K562 (cell line): ENCODE data around the gene AMH. TPM values are rescaled to one million over a fixed set of nuclear protein-coding genes. Genes with fewer than 3 reads are reported as not detected.

Source experiments
- BCOR ChIP-seq: fragments of 450-650 bp; IDR thresholded peaks from 2 replicates; pipeline ENCODE4 v1.6.1; 2016
- BRD4 ChIP-seq: fragments of 200-600 bp; sonication (generic); IDR thresholded peaks from 2 replicates; pipeline ENCODE4 v1.6.1; 2017; ENCODE audit warnings: inconsistent platforms
- CTBP1 ChIP-seq: fragments of 450-650 bp; IDR thresholded peaks from 2 replicates; pipeline ENCODE4 v1.6.1; 2016; ENCODE audit warnings: borderline replicate concordance
- DPF2 ChIP-seq: fragments of 450-650 bp; IDR thresholded peaks from 2 replicates; pipeline ENCODE4 v1.6.1; 2016
- ETV1 ChIP-seq: fragments of 450-650 bp; conservative IDR thresholded peaks from 2 replicates; pipeline ENCODE4 v1.6.1; 2016; ENCODE audit warnings: missing genetic modification characterization, control low read depth, low read depth, missing compliant biosample characterization
- L3MBTL2 ChIP-seq: fragments of 450-650 bp; IDR thresholded peaks from 2 replicates; pipeline ENCODE4 v1.6.1; 2016; ENCODE audit warnings: mild to moderate bottlenecking, moderate library complexity
- MAZ ChIP-seq, 2 experiments: fragments of 450-650 bp in 1 of 2; sonication (generic) in 1 of 2; formaldehyde crosslinking; IDR thresholded peaks in 1 of 2; conservative IDR thresholded peaks in 1 of 2; 2 replicates each; pipeline versions ENCODE4 v1.4.0 to v1.5.0; 2020; ENCODE audit warnings: mild to moderate bottlenecking in 1 of 2, missing genetic modification reagents in 1 of 2
- RBBP5 ChIP-seq: fragments of 200-600 bp; sonication (generic); IDR thresholded peaks from 2 replicates; pipeline ENCODE4 v1.6.1; 2012; ENCODE audit warnings: borderline replicate concordance, mild to moderate bottlenecking, low read length, control low read depth, inconsistent platforms; ENCODE audit not compliant: insufficient read depth, poor library complexity, severe bottlenecking
- ZBTB7A ChIP-seq: IDR thresholded peaks from 2 replicates; pipeline ENCODE4 v1.6.1; 2011; ENCODE audit warnings: low read depth, mild to moderate bottlenecking, low read length, moderate library complexity, borderline replicate concordance; ENCODE audit not compliant: control insufficient read depth
- polyA plus RNA-seq, 8 experiments: library from polyadenylated mRNA; depleted of rRNA in 4 of 8; stranded (reverse) in 5 of 8; unstranded in 3 of 8; fragments of >200 nt; fragmentation: Nextera tagmentation in 2 of 8; fragmentation: Illumina TruSeq in 1 of 8; extraction: Ambion mirVana in 2 of 8; extraction: Trizol in 1 of 8; gene quantifications; 2 replicates each; pipeline versions ENCODE4 v1.2.1 to v1.2.3, GENCODE V29; 2011 to 2014; ENCODE audit warnings: inconsistent platforms in 1 of 8, missing spikeins in 1 of 8
- total RNA-seq, 7 experiments: library from RNA; depleted of rRNA in 6 of 7; stranded (reverse); fragments of >200 nt in 6 of 7; fragmentation: Illumina TruSeq in 2 of 7; extraction: Trizol in 2 of 7; gene quantifications; 2 replicates each; pipeline versions ENCODE4 v1.2.1 to v1.2.3, GENCODE V29; 2011 to 2021; ENCODE audit warnings: low replicate concordance in 1 of 7
- TF ChIP-seq, protein P1 (sequence below), 2 experiments: fragments of 450-650 bp in 1 of 2; sonication (generic) in 1 of 2; formaldehyde crosslinking in 1 of 2; IDR thresholded peaks; 2 replicates each; pipeline versions ENCODE4 v1.7.1 to v1.9.0; 2016 to 2022; ENCODE audit warnings: inconsistent platforms in 1 of 2, mild to moderate bottlenecking in 1 of 2, missing genetic modification reagents in 1 of 2
- TF ChIP-seq, protein P2 (sequence below): fragments of 450-650 bp; IDR thresholded peaks from 2 replicates; pipeline ENCODE4 v1.6.1; 2016
- TF ChIP-seq, protein P3 (sequence below): fragments of 450-650 bp; IDR thresholded peaks from 2 replicates; pipeline ENCODE4 v1.6.1; 2016; ENCODE audit warnings: low read depth, mild to moderate bottlenecking, moderate library complexity
- TF ChIP-seq, protein P4 (sequence below): sonication (generic); formaldehyde crosslinking; IDR thresholded peaks from 2 replicates; pipeline ENCODE4 v1.8.0; 2022; ENCODE audit warnings: mild to moderate bottlenecking, missing genetic modification reagents, borderline replicate concordance

Gene AMH
- total and polyA plus RNA-seq, 9 of the 15 experiments (the other 6 are each of a cell fraction or from before 2014, with no cell fraction given), result 0.29 to 27.4 (median 2.6) TPM; not detected in 2

GRCh38 chr19:2282062-2282861 is 33.1 kb downstream of the AMH start, which contains the start of gene PEAK3 (continued):
- TF ChIP-seq, protein P1, sequence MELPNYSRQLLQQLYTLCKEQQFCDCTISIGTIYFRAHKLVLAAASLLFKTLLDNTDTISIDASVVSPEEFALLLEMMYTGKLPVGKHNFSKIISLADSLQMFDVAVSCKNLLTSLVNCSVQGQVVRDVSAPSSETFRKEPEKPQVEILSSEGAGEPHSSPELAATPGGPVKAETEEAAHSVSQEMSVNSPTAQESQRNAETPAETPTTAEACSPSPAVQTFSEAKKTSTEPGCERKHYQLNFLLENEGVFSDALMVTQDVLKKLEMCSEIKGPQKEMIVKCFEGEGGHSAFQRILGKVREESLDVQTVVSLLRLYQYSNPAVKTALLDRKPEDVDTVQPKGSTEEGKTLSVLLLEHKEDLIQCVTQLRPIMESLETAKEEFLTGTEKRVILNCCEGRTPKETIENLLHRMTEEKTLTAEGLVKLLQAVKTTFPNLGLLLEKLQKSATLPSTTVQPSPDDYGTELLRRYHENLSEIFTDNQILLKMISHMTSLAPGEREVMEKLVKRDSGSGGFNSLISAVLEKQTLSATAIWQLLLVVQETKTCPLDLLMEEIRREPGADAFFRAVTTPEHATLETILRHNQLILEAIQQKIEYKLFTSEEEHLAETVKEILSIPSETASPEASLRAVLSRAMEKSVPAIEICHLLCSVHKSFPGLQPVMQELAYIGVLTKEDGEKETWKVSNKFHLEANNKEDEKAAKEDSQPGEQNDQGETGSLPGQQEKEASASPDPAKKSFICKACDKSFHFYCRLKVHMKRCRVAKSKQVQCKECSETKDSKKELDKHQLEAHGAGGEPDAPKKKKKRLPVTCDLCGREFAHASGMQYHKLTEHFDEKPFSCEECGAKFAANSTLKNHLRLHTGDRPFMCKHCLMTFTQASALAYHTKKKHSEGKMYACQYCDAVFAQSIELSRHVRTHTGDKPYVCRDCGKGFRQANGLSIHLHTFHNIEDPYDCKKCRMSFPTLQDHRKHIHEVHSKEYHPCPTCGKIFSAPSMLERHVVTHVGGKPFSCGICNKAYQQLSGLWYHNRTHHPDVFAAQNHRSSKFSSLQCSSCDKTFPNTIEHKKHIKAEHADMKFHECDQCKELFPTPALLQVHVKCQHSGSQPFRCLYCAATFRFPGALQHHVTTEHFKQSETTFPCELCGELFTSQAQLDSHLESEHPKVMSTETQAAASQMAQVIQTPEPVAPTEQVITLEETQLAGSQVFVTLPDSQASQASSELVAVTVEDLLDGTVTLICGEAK (IDR thresholded peaks at IDR 0.05), result 0 out of 2 replicates have a peak, but pooled peaks have one; percentile 48
- TF ChIP-seq, protein P1 (CRISPR knock-in tag; IDR thresholded peaks at IDR 0.05), result no peak
- peak; percentile 30; the same call in 1 of the 2 replicates for TF ChIP-seq CTBP1
- TF ChIP-seq, protein P2, sequence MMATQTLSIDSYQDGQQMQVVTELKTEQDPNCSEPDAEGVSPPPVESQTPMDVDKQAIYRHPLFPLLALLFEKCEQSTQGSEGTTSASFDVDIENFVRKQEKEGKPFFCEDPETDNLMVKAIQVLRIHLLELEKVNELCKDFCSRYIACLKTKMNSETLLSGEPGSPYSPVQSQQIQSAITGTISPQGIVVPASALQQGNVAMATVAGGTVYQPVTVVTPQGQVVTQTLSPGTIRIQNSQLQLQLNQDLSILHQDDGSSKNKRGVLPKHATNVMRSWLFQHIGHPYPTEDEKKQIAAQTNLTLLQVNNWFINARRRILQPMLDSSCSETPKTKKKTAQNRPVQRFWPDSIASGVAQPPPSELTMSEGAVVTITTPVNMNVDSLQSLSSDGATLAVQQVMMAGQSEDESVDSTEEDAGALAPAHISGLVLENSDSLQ, result peak; percentile 48
- peak; percentile 7; the same call in 1 of the 2 replicates for TF ChIP-seq BCOR
- TF ChIP-seq, protein P3, sequence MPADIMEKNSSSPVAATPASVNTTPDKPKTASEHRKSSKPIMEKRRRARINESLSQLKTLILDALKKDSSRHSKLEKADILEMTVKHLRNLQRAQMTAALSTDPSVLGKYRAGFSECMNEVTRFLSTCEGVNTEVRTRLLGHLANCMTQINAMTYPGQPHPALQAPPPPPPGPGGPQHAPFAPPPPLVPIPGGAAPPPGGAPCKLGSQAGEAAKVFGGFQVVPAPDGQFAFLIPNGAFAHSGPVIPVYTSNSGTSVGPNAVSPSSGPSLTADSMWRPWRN, result no peak
- TF ChIP-seq MAZ (CRISPR knock-in tag; conservative IDR thresholded peaks at IDR 0.05 in 1 of 2, IDR thresholded peaks at IDR 0.05 in 1 of 2), result peak; percentile 73 to 77
- no peak for TF ChIP-seq BRD4
- TF ChIP-seq DPF2, result 0 out of 2 replicates have a peak, but pooled peaks have one; percentile 20
- peak; percentile 59 for TF ChIP-seq RBBP5
- peak; percentile 44; the same call in 1 of the 2 replicates for TF ChIP-seq ETV1 (tag)
- peak; percentile 90 for TF ChIP-seq ZBTB7A
- TF ChIP-seq, protein P4, sequence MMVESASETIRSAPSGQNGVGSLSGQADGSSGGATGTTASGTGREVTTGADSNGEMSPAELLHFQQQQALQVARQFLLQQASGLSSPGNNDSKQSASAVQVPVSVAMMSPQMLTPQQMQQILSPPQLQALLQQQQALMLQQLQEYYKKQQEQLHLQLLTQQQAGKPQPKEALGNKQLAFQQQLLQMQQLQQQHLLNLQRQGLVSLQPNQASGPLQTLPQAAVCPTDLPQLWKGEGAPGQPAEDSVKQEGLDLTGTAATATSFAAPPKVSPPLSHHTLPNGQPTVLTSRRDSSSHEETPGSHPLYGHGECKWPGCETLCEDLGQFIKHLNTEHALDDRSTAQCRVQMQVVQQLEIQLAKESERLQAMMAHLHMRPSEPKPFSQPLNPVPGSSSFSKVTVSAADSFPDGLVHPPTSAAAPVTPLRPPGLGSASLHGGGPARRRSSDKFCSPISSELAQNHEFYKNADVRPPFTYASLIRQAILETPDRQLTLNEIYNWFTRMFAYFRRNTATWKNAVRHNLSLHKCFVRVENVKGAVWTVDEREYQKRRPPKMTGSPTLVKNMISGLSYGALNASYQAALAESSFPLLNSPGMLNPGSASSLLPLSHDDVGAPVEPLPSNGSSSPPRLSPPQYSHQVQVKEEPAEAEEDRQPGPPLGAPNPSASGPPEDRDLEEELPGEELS (CRISPR knock-in tag), result no peak
- peak; percentile 63; the same call in 1 of the 2 replicates for TF ChIP-seq L3MBTL2
